ENCODE results near the gene AURKB.

GRCh38 chr17:8206536-8206935 lies 3.8 kb downstream of the AURKB start:
- TF ChIP-seq CTCF (IDR thresholded peaks at IDR 0.05; ENCODE audit: low read depth, low read length) (no peak), EZH2phosphoT487 (IDR thresholded peaks at IDR 0.05; ENCODE audit: low read depth) (no peak)
